ENCODE results near the gene TSPAN5. TPM values are rescaled to one million over a fixed set of nuclear protein-coding genes. Genes with fewer than 3 reads are reported as not detected.

TSPAN5 gene
- total and polyA plus RNA-seq, 2 of the 4 experiments (the other 2 are of a cell fraction): 64.8 to 79.6 TPM

DNA sequence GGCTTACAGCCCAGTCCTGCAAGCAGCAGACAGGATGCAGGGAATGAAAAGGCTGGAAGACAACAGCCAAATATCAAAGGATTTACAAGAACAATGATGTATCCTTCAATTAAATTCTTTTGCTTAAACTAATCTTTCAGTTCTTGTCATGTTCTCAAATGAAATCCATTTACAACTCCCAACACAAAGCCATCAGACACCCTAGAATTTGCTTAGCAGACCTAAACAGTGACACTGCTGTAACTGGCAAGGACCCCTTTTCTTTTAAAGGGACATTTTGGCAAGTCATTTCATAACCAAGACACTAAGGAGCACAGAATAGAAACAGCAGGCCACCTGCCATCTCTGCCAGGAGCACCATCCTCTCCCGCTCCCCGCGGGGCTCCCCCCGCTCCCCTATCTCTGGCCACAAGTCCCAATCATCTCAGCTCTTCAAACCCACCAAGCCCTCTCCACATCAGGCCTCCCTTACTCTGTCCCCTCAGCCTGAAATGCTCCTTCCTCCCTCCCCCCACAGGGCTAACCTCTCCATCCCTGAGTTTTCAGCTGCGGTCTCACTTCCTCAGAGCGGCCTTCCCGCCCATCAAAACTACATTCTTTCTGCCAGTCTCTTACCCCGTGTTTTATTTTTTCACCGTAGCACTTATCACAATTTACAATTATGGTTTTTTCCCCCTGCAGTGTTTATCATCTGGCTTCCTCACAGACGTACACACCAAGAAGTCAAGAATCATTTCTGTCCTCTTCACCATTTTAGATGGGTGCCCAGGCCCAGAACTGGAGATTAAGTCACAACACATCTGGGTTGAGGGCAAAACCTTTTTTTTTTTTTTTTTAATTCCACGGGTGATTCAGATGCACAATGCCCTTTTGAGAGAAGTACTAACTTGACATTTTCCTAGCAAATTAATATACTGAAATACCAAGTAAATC, 45.8 kb downstream of the TSPAN5 start:
- H3K36me3 ChIP-seq (ENCODE audit: control insufficient read depth, insufficient read depth, low read length): no peaks in the 10 kb centered on the region
- POLR2A ChIA-PET (ENCODE audit: unreplicated experiment): no interaction called here
- no peak overlapping the region for H3K27ac ChIP-seq (ENCODE audit: insufficient read depth, low read length)
- BruUV-seq (replicated peaks): no TSS peak
- intact Hi-C loops (cut with micrococcal nuclease): loop anchor here (5.0 kb wide), 1 partner anchor 45 kb away; no protein-coding TSS in a partner anchor
- H3K79me1 ChIP-seq (ENCODE audit: low read depth in 1 of 2, low read length in 2 of 2): peaks cover 55 to 88% of the 10 kb centered on the region in 2 experiments
- no peak for DNase-seq
- H2AK5ac ChIP-seq (ENCODE audit: low read depth, low read length): peak overlapping the region; percentile 43; the same call in 1 of the 2 replicates
- no peak overlapping the region for H2BK15ac ChIP-seq (ENCODE audit: low read depth, low read length)
- peak overlapping the region; percentile 38 for H3K14ac ChIP-seq (replicated peaks; ENCODE audit: low read depth, low read length)
- no peak overlapping the region for H3K18ac ChIP-seq (ENCODE audit: low read depth, low read length)
- H2BK120ac ChIP-seq (ENCODE audit: low read depth, low read length): 0 out of 2 replicates have a peak overlapping the region, but pooled peaks have one; percentile 18
- in situ Hi-C loops (cut with MboI; ENCODE audit: low sequenced_read_pairs): no loop called here
- ATAC-seq (ENCODE audit: low read depth): peak; percentile 24; the same call in 1 of the 2 replicates
- peaks cover 21% of the 10 kb centered on the region for H4K20me1 ChIP-seq (ENCODE audit: insufficient read depth, low read length)
- H3K9me1 ChIP-seq (ENCODE audit: insufficient read depth, low read length): peaks cover 14% of the 10 kb centered on the region
- CTCF ChIA-PET: no interaction called here
- H2AK9ac ChIP-seq (replicated peaks; ENCODE audit: low read depth, low read length, poor library complexity): no peak overlapping the region
- no peak overlapping the region for H3K4me3 ChIP-seq (ENCODE audit: insufficient read depth, low read depth, low read length)
- H4K5ac ChIP-seq (ENCODE audit: low read depth, low read length): no peak overlapping the region
- TF ChIP-seq RAD21 (IDR thresholded peaks at IDR 0.05; ENCODE audit: low read length): no peak
- no peaks in the 10 kb centered on the region for H3K9me3 ChIP-seq (ENCODE audit: control insufficient read depth, insufficient read depth, low read length)
- dilution Hi-C loops (cut with HindIII; ENCODE audit: low sequenced_read_pairs, unreplicated experiment): no loop called here
- no peaks in the 10 kb centered on the region for H3K27me3 ChIP-seq (ENCODE audit: control insufficient read depth, insufficient read depth, low read length)
- WGBS, 2 experiments (ENCODE audit: extremely low coverage in 2 of 2, insufficient read length in 1 of 2): 58% methylated on average over 10 of the region's 11 CpGs; no CpG with 5 or more reads in 1 of the 2 experiments
- H2BK5ac ChIP-seq (ENCODE audit: low read depth, low read length, poor library complexity, severe bottlenecking): peak overlapping the region; percentile 5
- peaks cover 26% of the 10 kb centered on the region for H3K4me1 ChIP-seq (ENCODE audit: control insufficient read depth, insufficient read depth, low read length)
- H4K91ac ChIP-seq (ENCODE audit: insufficient read depth, low read depth, low read length): peak overlapping the region; percentile 39
- H3K56ac ChIP-seq (ENCODE audit: extremely low read depth, insufficient read depth, low read length): no peak overlapping the region
- H3K23ac ChIP-seq (ENCODE audit: low read depth, low read length): 0 out of 2 replicates have a peak overlapping the region, but pooled peaks have one; percentile 28
- H4K8ac ChIP-seq (ENCODE audit: low read depth in 2 of 2, low read length in 2 of 2): no peak overlapping the region; a peak in 1 of 4 replicates
- H2BK20ac ChIP-seq (ENCODE audit: low read depth, low read length): no peak overlapping the region
- no peak overlapping the region for H2AFZ ChIP-seq (replicated peaks; ENCODE audit: low read length, poor library complexity)
- no peak overlapping the region for H3K9ac ChIP-seq (ENCODE audit: low read depth, low read length)
- H3K4me2 ChIP-seq (ENCODE audit: low read depth, low read length): no peak overlapping the region
- H3K4ac ChIP-seq (ENCODE audit: low read depth, low read length): peak overlapping the region; percentile 62

Data from IMR-90 (cell line).